Mesenchymal stem cell (in vitro differentiated cells and primary cell): ENCODE data around the gene METTL13.

Experiments used
- DNase-seq: peaks from one replicate; pipeline ENCODE4 v3.0.0-alpha.2; 2013
- H2AFZ ChIP-seq: one replicate; pipeline ENCODE4 v1.6.1; 2013; ENCODE audit warnings: low read depth, mild to moderate bottlenecking, control low read depth, inconsistent platforms, low read length, moderate library complexity
- H2AK5ac ChIP-seq: 2 replicates; pipeline ENCODE4 v1.6.1; 2013; ENCODE audit warnings: low read length, moderate library complexity, mild to moderate bottlenecking, inconsistent platforms; ENCODE audit not compliant: severe bottlenecking
- H2BK120ac ChIP-seq: one replicate; pipeline ENCODE4 v1.6.1; 2013; ENCODE audit warnings: low read depth, mild to moderate bottlenecking, inconsistent platforms, low read length, moderate library complexity
- H2BK12ac ChIP-seq, 2 experiments: one replicate each; pipeline ENCODE4 v1.6.1; 2013; ENCODE audit warnings: inconsistent platforms in 2 of 2, low read length in 2 of 2, mild to moderate bottlenecking in 2 of 2, moderate library complexity in 2 of 2, control low read depth in 1 of 2
- H2BK15ac ChIP-seq: one replicate; pipeline ENCODE4 v1.6.1; 2013; ENCODE audit warnings: mild to moderate bottlenecking, low read depth, inconsistent platforms; ENCODE audit not compliant: poor library complexity, severe bottlenecking
- H2BK5ac ChIP-seq: 2 replicates; pipeline ENCODE4 v1.6.1; 2013; ENCODE audit warnings: low read depth, mild to moderate bottlenecking, low read length, control low read depth, inconsistent platforms; ENCODE audit not compliant: poor library complexity, severe bottlenecking
- H3K14ac ChIP-seq, 2 experiments: one replicate each; pipeline ENCODE4 v1.6.1; 2013; ENCODE audit warnings: inconsistent platforms in 2 of 2, low read length in 2 of 2, control low read depth in 1 of 2, mild to moderate bottlenecking in 1 of 2, moderate library complexity in 1 of 2
- H3K18ac ChIP-seq, 2 experiments: one replicate each; pipeline ENCODE4 v1.6.1; 2013; ENCODE audit warnings: inconsistent platforms in 2 of 2, low read length in 2 of 2, control low read depth in 1 of 2, low read depth in 1 of 2, mild to moderate bottlenecking in 1 of 2
- H3K23ac ChIP-seq, 2 experiments: one replicate each; pipeline ENCODE4 v1.6.1; 2013; ENCODE audit warnings: inconsistent platforms in 2 of 2, low read length in 2 of 2, mild to moderate bottlenecking in 2 of 2, moderate library complexity in 2 of 2, control low read depth in 1 of 2
- H3K27ac ChIP-seq: 2 replicates; pipeline ENCODE4 v1.5.1; 2013; ENCODE audit warnings: mild to moderate bottlenecking, moderate library complexity, low read length, control low read depth, inconsistent platforms; ENCODE audit not compliant: poor library complexity, severe bottlenecking
- H3K27me3 ChIP-seq, 2 experiments: 2 replicates each; pipeline versions ENCODE4 v1.6.1 to v1.7.0; 2013; ENCODE audit warnings: low read length in 2 of 2, mild to moderate bottlenecking in 2 of 2, moderate library complexity in 2 of 2, control low read depth in 1 of 2, inconsistent platforms in 1 of 2; ENCODE audit not compliant: control insufficient read depth in 1 of 2, insufficient read depth in 1 of 2
- H3K36me3 ChIP-seq, 2 experiments: 2 replicates each; pipeline versions ENCODE4 v1.6.1 to v1.7.0; 2013; ENCODE audit warnings: low read length in 2 of 2, control low read depth in 1 of 2, inconsistent platforms in 1 of 2, low read depth in 1 of 2, mild to moderate bottlenecking in 1 of 2; ENCODE audit not compliant: insufficient read depth in 2 of 2, control insufficient read depth in 1 of 2
- H3K4ac ChIP-seq, 2 experiments: one replicate each; pipeline ENCODE4 v1.6.1; 2013; ENCODE audit warnings: inconsistent platforms in 2 of 2, low read length in 2 of 2, mild to moderate bottlenecking in 2 of 2, moderate library complexity in 2 of 2, control low read depth in 1 of 2, low read depth in 1 of 2
- H3K4me1 ChIP-seq: 2 replicates; pipeline ENCODE4 v1.6.1; 2013; ENCODE audit warnings: low read depth, low read length, control low read depth; ENCODE audit not compliant: control insufficient read depth, insufficient read depth
- H3K4me2 ChIP-seq: 2 replicates; pipeline ENCODE4 v1.6.1; 2013; ENCODE audit warnings: low read length, mild to moderate bottlenecking, inconsistent platforms; ENCODE audit not compliant: poor library complexity, severe bottlenecking
- H3K4me3 ChIP-seq, 2 experiments: 2 replicates each; pipeline versions ENCODE4 v1.5.1 to v1.7.0; 2013; ENCODE audit warnings: low read length in 2 of 2, mild to moderate bottlenecking in 2 of 2, control low read depth in 1 of 2, low read depth in 1 of 2; ENCODE audit not compliant: insufficient read depth in 1 of 2
- H3K79me1 ChIP-seq: replicated peaks from 2 replicates; pipeline ENCODE4 v1.6.1; 2013; ENCODE audit warnings: mild to moderate bottlenecking, control low read depth, low read length, inconsistent platforms; ENCODE audit not compliant: poor library complexity, severe bottlenecking
- H3K9ac ChIP-seq: 2 replicates; pipeline ENCODE4 v1.7.0; 2013; ENCODE audit warnings: mild to moderate bottlenecking, low read length, moderate library complexity
- H3K9me3 ChIP-seq: 2 replicates; pipeline ENCODE4 v1.7.0; 2013; ENCODE audit warnings: mild to moderate bottlenecking, low read length; ENCODE audit not compliant: control insufficient read depth
- H4K8ac ChIP-seq: one replicate; pipeline ENCODE4 v1.6.1; 2013; ENCODE audit warnings: inconsistent platforms, mild to moderate bottlenecking, low read length, moderate library complexity
- H4K91ac ChIP-seq: one replicate; pipeline ENCODE4 v1.6.1; 2013; ENCODE audit warnings: mild to moderate bottlenecking, low read length, inconsistent platforms
- WGBS: methylation state at CpG from one replicate; pipeline ENCODE4 v1.1.7; 2013; ENCODE audit warnings: mixed read lengths; 5-methylcytosine and 5-hydroxymethylcytosine counted together

The METTL13 gene

DNA sequence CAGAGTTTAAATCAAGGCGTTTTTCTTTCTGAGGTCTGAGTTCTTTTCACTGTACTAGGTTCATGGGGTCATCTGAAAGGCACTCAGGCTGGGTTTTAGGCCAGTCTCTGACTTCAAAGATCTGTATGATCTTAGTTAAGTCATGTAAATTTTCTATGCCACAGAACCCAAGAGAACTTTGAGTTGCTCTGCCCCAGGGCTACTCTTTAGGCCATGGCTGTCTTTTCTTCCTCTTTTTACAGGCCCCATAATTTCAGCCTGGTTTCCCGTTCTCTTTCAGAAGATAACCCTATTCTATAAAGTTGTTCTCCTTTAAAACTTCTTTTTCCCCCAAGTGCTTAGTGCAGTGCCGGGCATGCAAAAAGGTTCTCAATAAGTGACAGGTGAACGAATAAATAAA is 26.1 kb downstream of the METTL13 start:
- Histone ChIP-seq H2AFZ (no peak overlapping the region), H3K9me3 (no peaks in the 10 kb centered on the region), H2AK5ac (no peak overlapping the region), H4K8ac (no peak overlapping the region), H3K14ac (no peak overlapping the region), H3K79me1 (no peaks in the 10 kb centered on the region), H2BK120ac (no peak overlapping the region), H3K23ac (no peak overlapping the region), H3K4me1 (no peaks in the 10 kb centered on the region), H2BK5ac (no peak overlapping the region), H3K4ac (no peak overlapping the region), H3K36me3 (no peaks in the 10 kb centered on the region), H3K27me3 (no peaks in the 10 kb centered on the region), H2BK12ac (no peak overlapping the region), H3K27ac (no peak overlapping the region), H3K4me2 (no peak overlapping the region), H3K9ac (no peak overlapping the region), H2BK15ac (no peak overlapping the region), H3K4me3 (no peak overlapping the region), H4K91ac (no peak overlapping the region), H3K18ac (no peak overlapping the region)
- DNase-seq = no peak
- WGBS = 93% methylated on average over 2 of the region's 4 CpGs

DNA sequence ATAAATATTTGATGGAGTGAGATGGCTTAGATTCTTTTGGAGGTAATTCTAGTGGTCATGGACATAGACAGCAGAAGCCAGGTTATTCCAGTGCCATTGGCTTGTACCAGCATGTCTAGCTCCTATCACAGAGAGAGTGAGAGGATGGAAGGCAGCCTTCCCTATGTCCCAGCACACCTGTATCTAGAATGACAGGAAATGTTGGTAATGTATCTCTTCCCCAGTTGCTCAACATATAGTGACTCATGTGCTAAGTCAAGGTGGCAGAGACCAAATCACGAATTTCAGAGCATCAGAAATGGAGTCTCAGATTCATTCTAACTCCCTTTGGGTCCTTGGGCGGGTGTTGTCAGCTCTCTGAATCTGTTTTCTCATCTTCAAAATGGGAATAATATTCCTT is 28.4 kb downstream of the METTL13 start:
- H3K9ac ChIP-seq = no peak overlapping the region
- H3K4me3 ChIP-seq = no peak overlapping the region
- no peak overlapping the region for H4K91ac ChIP-seq
- no peaks in the 10 kb centered on the region for H3K79me1 ChIP-seq
- no peak overlapping the region for H3K18ac ChIP-seq
- no peak overlapping the region for H2AK5ac ChIP-seq
- no peak overlapping the region for H2BK5ac ChIP-seq
- no peak overlapping the region for H3K14ac ChIP-seq
- H4K8ac ChIP-seq = no peak overlapping the region
- H3K4ac ChIP-seq = no peak overlapping the region
- no peak overlapping the region for H2BK12ac ChIP-seq
- no peak overlapping the region for H2BK120ac ChIP-seq
- 68% methylated on average over 2 of the region's 2 CpGs for WGBS
- no peaks in the 10 kb centered on the region for H3K4me1 ChIP-seq
- H3K9me3 ChIP-seq = no peaks in the 10 kb centered on the region
- H2BK15ac ChIP-seq = no peak overlapping the region
- DNase-seq = no peak
- no peak overlapping the region for H3K4me2 ChIP-seq
- H3K36me3 ChIP-seq = no peaks in the 10 kb centered on the region
- H3K27me3 ChIP-seq = no peaks in the 10 kb centered on the region
- H3K23ac ChIP-seq = no peak overlapping the region
- H2AFZ ChIP-seq = no peak overlapping the region
- H3K27ac ChIP-seq = no peak overlapping the region

DNA sequence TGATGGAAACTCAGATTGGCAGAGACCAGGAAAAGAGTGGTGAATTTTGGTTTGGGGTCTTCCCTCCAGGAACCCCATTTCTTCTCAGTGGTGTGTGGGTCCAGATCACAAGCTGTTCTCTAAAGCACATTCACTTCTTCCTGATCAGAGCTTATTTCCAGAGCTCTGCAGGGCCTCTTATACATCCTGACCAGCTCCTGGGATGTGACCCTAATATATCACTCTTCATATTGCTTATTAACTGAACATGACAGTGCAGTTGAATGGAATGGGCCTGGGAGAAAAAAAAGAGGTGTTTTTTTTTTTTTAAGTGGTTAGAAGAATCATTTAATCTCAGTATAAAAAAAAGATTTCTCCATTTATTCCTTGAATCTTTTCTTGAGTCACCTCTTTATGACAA is 30.2 kb downstream of the METTL13 start:
- H3K23ac ChIP-seq = no peak overlapping the region
- H2BK5ac ChIP-seq = no peak overlapping the region
- DNase-seq = no peak
- H3K36me3 ChIP-seq = no peaks in the 10 kb centered on the region
- no peak overlapping the region for H3K9ac ChIP-seq
- H3K4ac ChIP-seq = no peak overlapping the region
- H2AK5ac ChIP-seq = no peak overlapping the region
- no peaks in the 10 kb centered on the region for H3K4me1 ChIP-seq
- no peak overlapping the region for H2BK120ac ChIP-seq
- H3K14ac ChIP-seq = no peak overlapping the region
- H3K9me3 ChIP-seq = no peaks in the 10 kb centered on the region
- no peak overlapping the region for H3K18ac ChIP-seq
- H3K4me2 ChIP-seq = no peak overlapping the region
- H3K4me3 ChIP-seq = no peak overlapping the region
- no peak overlapping the region for H4K8ac ChIP-seq
- H4K91ac ChIP-seq = no peak overlapping the region
- no peak overlapping the region for H2BK12ac ChIP-seq
- no peak overlapping the region for H3K27ac ChIP-seq
- no peak overlapping the region for H2AFZ ChIP-seq
- no peaks in the 10 kb centered on the region for H3K27me3 ChIP-seq
- no peaks in the 10 kb centered on the region for H3K79me1 ChIP-seq
- H2BK15ac ChIP-seq = no peak overlapping the region

DNA sequence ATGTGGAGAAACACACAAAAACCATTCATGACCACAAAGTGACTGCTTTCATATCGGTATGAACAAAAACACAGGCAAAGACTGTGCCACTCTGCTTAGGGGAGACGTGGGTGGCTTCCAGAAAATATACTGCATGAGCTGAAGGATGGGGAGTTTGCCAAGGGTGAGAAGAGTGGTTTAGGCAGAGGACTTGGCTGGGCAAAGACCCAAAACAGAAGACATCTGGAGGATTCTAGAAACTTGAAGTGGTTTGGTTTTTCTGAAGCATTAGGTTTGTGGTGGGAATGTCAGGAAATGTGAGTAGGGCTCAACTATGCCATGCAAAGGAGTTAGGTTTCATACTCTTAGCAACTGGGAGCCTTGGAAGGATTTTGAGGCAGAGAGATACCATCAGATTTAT is 33.2 kb downstream of the METTL13 start:
- H4K8ac ChIP-seq = no peak overlapping the region
- no peaks in the 10 kb centered on the region for H3K27me3 ChIP-seq
- no peak overlapping the region for H2AK5ac ChIP-seq
- 92% methylated on average over 2 of the region's 2 CpGs for WGBS
- H2BK120ac ChIP-seq = no peak overlapping the region
- H3K9ac ChIP-seq = no peak overlapping the region
- H3K27ac ChIP-seq = no peak overlapping the region
- no peak overlapping the region for H3K14ac ChIP-seq
- H4K91ac ChIP-seq = no peak overlapping the region
- H3K4me2 ChIP-seq = no peak overlapping the region
- no peak overlapping the region for H3K23ac ChIP-seq
- H3K4me1 ChIP-seq = peaks cover 6% of the 10 kb centered on the region
- H2BK5ac ChIP-seq = no peak overlapping the region
- no peaks in the 10 kb centered on the region for H3K9me3 ChIP-seq
- no peak overlapping the region for H2BK15ac ChIP-seq
- H3K36me3 ChIP-seq = no peaks in the 10 kb centered on the region
- H3K79me1 ChIP-seq = no peaks in the 10 kb centered on the region
- H3K4ac ChIP-seq = no peak overlapping the region
- no peak for DNase-seq
- H2AFZ ChIP-seq = no peak overlapping the region
- no peak overlapping the region for H2BK12ac ChIP-seq
- H3K4me3 ChIP-seq = no peak overlapping the region
- no peak overlapping the region for H3K18ac ChIP-seq
